Gastrocnemius medialis (tissue), 4 donors: Measurements from ENCODE around the gene LINS1. TPM values are rescaled to one million over a fixed set of nuclear protein-coding genes. Genes with fewer than 3 reads are reported as not detected.

Source experiments
- ATAC-seq, 2 donors: fragments of 150-250 bp; one replicate each; pipeline ENCODE4 v1.9.1; 2016
- DNase-seq, 2 donors: peaks; one replicate each; pipeline ENCODE4 v3.0.0-alpha.2; 2019
- H3K27ac ChIP-seq, 4 donors: fragments of 200-600 bp; sonication (generic); 1 replicate in 1 of 4; 2 replicates in 3 of 4; pipeline ENCODE4 v1.5.1; 2016 to 2018; ENCODE audit warnings: mild to moderate bottlenecking in 2 of 4, moderate library complexity in 1 of 4
- H3K27me3 ChIP-seq, 3 donors: fragments of 200-600 bp; sonication (generic) in 2 of 3; 1 replicate in 1 of 3; 2 replicates in 2 of 3; pipeline versions ENCODE4 v1.5.1 to v1.6.0; 2016 to 2019; ENCODE audit warnings: mild to moderate bottlenecking in 1 of 3, moderate library complexity in 1 of 3
- H3K36me3 ChIP-seq, 2 donors: fragments of 200-600 bp; sonication (generic) in 1 of 2; one replicate each; pipeline ENCODE4 v1.5.1; 2017 to 2018
- H3K4me1 ChIP-seq, 2 donors: fragments of 200-600 bp; sonication (generic) in 1 of 2; one replicate each; pipeline ENCODE4 v1.5.1; 2016 to 2017; ENCODE audit warnings: mild to moderate bottlenecking in 2 of 2
- H3K4me3 ChIP-seq, 4 donors: fragments of 200-600 bp; sonication (generic) in 3 of 4; 1 replicate in 1 of 4; 2 replicates in 3 of 4; pipeline ENCODE4 v1.5.1; 2016 to 2019; ENCODE audit warnings: mild to moderate bottlenecking in 2 of 4
- H3K9me3 ChIP-seq, 3 donors: fragments of 200-600 bp; sonication (generic) in 2 of 3; 1 replicate in 1 of 3; 2 replicates in 2 of 3; pipeline ENCODE4 v1.5.1; 2016 to 2019
- CTCF ChIP-seq, 5 experiments: fragments of 450-650 bp in 3 of 5; fragments of 200-600 bp in 2 of 5; sonication (generic) in 2 of 5; IDR thresholded peaks in 4 of 5; conservative IDR thresholded peaks in 1 of 5; 1 replicate in 4 of 5; 2 replicates in 1 of 5; pipeline ENCODE4 v1.5.1; 2016 to 2019; ENCODE audit warnings: antibody characterized with exemption in 5 of 5, mild to moderate bottlenecking in 3 of 5, moderate library complexity in 3 of 5
- POLR2A ChIP-seq, 2 donors: fragments of 450-650 bp; IDR thresholded peaks; one replicate each; pipeline ENCODE4 v1.6.1; 2017; ENCODE audit warnings: antibody characterized with exemption in 2 of 2, mild to moderate bottlenecking in 2 of 2, moderate library complexity in 2 of 2
- in situ Hi-C, 4 donors: fragments of 200-750 bp; cut with MboI; loops; one replicate each; pipeline versions ENCODE4 v1.15.0 to v1.8.0; 2017; ENCODE audit warnings: low sequenced_read_pairs in 4 of 4
- intact Hi-C: fragments of 100-400 bp; cut with DNase I; formaldehyde crosslinking; loops from one replicate; pipeline ENCODE4 v1.15.1; 2023; ENCODE audit warnings: low total_unique reads
- total RNA-seq, 4 donors: library from RNA; depleted of rRNA; stranded (reverse); fragments of >200 nt; gene quantifications; one replicate each; pipeline versions ENCODE4 v1.1.0 to v1.2.3, GENCODE V29; 2016

The LINS1 gene
- total RNA-seq, 4 donors from 2014 or later, result 3.2 to 11.9 (median 10.3) TPM

- Histone ChIP-seq H3K9me3 (no peaks in the 10 kb centered on the region), H3K27ac (no peak overlapping the region), H3K4me1 (peaks cover 19 to 23% of the 10 kb centered on the region in 2 donors), H3K27me3 (no peaks in the 10 kb centered on the region), H3K36me3 (peaks cover 0 to 21% of the 10 kb centered on the region in 2 donors), H3K4me3 (no peak overlapping the region)
- ATAC-seq, result peak in 1 of 2 donors; percentile 65
- intact Hi-C loops (no loop called here), in situ Hi-C loops (loop anchor here in 3 of 4 donors (25.0 kb wide), 2 partner anchors 647 to 678 kb away; partner anchors contain the start of gene CHSY1 (in 2 of the 3))
- TF ChIP-seq POLR2A (IDR thresholded peaks at IDR 0.05) (no peak), CTCF (IDR thresholded peaks at IDR 0.05 in 4 of 5, conservative IDR thresholded peaks at IDR 0.05 in 1 of 5) (no peak)
- no peak for DNase-seq
Observed at GRCh38 chr15:100614918-100615317, 12.9 kb upstream of the LINS1 start.

DNA sequence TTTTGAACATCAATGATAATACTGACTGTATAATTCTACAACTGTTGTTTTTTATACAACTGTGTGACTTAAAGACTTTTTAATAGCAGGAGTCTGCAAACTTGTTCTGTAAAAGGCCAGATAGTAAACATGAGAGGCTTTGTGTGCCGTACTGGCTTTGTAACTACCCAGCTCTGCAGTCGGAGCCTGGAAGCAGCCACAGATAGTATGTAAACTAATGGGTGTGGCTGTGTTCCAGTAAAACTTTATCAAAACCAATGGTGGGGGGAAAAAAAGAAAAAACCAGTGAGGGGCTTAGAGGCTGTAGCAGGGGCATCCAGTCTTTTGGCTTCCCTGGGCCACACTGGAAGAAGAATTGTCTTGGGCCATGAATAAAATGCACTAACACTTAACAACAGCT lies 12.4 kb upstream of the LINS1 start:
- no peak for ATAC-seq
- Histone ChIP-seq H3K27me3 (no peaks in the 10 kb centered on the region), H3K27ac (no peak overlapping the region), H3K4me1 (peaks cover 19 to 23% of the 10 kb centered on the region in 2 donors), H3K9me3 (no peaks in the 10 kb centered on the region), H3K4me3 (no peak overlapping the region), H3K36me3 (peaks cover 0 to 21% of the 10 kb centered on the region in 2 donors)
- DNase-seq, result no peak
- in situ Hi-C loops, result loop anchor here in 3 of 4 donors (25.0 kb wide), 2 partner anchors 648 to 677 kb away; partner anchors contain the start of gene CHSY1 (in 2 of the 3)
- TF ChIP-seq POLR2A (IDR thresholded peaks at IDR 0.05), result no peak
- intact Hi-C loops, result no loop called here

GRCh38 chr15:100613208-100613607 lies 11.2 kb upstream of the LINS1 start:
- no peak for TF ChIP-seq POLR2A (IDR thresholded peaks at IDR 0.05)
- no peak for TF ChIP-seq CTCF (IDR thresholded peaks at IDR 0.05 in 4 of 5, conservative IDR thresholded peaks at IDR 0.05 in 1 of 5)
- in situ Hi-C loops, result loop anchor here in 3 of 4 donors (25.0 kb wide), 2 partner anchors 649 to 676 kb away; partner anchors contain the start of gene CHSY1 (in 2 of the 3)
- Histone ChIP-seq H3K4me1 (peaks cover 19 to 23% of the 10 kb centered on the region in 2 donors), H3K27me3 (no peaks in the 10 kb centered on the region), H3K4me3 (no peak overlapping the region), H3K36me3 (peaks cover 0 to 21% of the 10 kb centered on the region in 2 donors), H3K27ac (no peak overlapping the region), H3K9me3 (no peaks in the 10 kb centered on the region)
- intact Hi-C loops, result no loop called here
- DNase-seq, result no peak
- ATAC-seq, result no peak

DNA sequence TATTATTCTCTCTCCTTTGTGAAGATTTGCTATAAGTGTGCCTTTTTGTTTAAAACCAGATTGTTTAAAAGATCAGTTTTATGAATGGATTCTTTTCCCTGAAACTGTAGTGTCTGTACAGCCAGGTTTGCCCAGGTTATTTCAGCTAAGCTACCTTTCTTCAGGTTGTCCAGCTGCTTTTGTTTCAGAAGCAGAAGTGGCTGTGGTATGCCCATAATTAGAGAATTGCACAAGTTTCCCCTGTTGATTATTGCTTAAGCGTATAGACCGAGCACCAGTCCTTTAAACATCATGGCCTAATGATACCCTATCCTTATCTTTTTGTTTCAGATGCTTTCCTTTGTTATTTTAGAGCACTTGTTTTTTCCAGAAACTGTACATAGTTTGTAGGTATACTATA lies 10.6 kb upstream of the LINS1 start:
- H3K36me3 ChIP-seq, result peaks cover 0 to 25% of the 10 kb centered on the region in 2 donors
- in situ Hi-C loops, result loop anchor here in 3 of 4 donors (25.0 kb wide), 2 partner anchors 650 to 675 kb away; partner anchors contain the start of gene CHSY1 (in 2 of the 3)
- H3K4me1 ChIP-seq, result peaks cover 19 to 23% of the 10 kb centered on the region in 2 donors
- H3K27me3 ChIP-seq, result no peaks in the 10 kb centered on the region
- no peak for TF ChIP-seq POLR2A (IDR thresholded peaks at IDR 0.05)
- TF ChIP-seq CTCF (IDR thresholded peaks at IDR 0.05 in 4 of 5, conservative IDR thresholded peaks at IDR 0.05 in 1 of 5), result no peak
- no peaks in the 10 kb centered on the region for H3K9me3 ChIP-seq
- intact Hi-C loops, result no loop called here
- H3K27ac ChIP-seq, result no peak overlapping the region
- no peak for ATAC-seq
- no peak overlapping the region for H3K4me3 ChIP-seq
- DNase-seq, result no peak

DNA sequence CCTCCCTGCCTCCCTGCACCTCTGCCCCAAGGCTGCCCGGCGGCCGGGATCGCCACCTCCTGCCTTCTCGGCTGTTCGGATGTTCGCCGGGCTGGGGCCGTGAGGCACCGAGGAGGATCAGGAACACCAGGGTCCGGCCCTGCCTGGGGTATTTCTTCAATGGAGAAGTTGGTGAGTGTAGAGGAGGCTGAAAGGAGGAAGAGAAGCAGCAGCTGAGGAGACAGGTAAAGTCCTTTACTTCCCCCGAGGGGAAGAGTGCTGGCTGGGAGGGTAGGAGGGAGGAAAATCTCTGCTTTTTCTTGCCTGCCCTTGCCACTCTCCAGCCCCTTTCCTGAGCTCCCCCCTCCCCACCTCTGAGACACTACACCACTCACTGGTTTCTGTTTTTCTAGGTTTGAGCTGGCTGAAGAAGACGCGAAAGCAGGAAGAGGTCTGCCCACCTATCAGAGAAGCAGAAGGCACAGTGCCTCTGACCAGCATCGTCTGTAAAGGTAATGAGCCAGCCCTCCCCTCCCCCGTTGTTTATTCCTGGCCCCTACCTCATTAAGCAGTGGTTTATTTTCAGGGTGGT lies 924 bp upstream of the LINS1 start:
- in situ Hi-C loops, result loop anchor here in 3 of 4 donors (25.0 kb wide), 2 partner anchors 659 to 666 kb away; partner anchors contain the start of gene CHSY1 (in 2 of the 3)
- TF ChIP-seq POLR2A (IDR thresholded peaks at IDR 0.05) (no peak), CTCF (IDR thresholded peaks at IDR 0.05 in 4 of 5, conservative IDR thresholded peaks at IDR 0.05 in 1 of 5) (no peak)
- Histone ChIP-seq H3K27ac (peak overlapping the region; percentile 85 to 94 (median 92)), H3K27me3 (no peaks in the 10 kb centered on the region), H3K4me1 (peaks cover 32 to 44% of the 10 kb centered on the region in 2 donors), H3K9me3 (no peaks in the 10 kb centered on the region), H3K4me3 (peak overlapping the region; percentile 82 to 96 (median 96)), H3K36me3 (peaks cover 0 to 8% of the 10 kb centered on the region in 2 donors)
- intact Hi-C loops, result loop anchor here (1.0 to 10.0 kb wide), 5 partner anchors 86 to 1049 kb away; partner anchors contain the start of genes SELENOS and TM2D3
- DNase-seq (no peak), ATAC-seq (no peak)
